ENCODE measurements around the gene UNC119.

GRCh38 chr17:28521311-28522085, 30.9 kb downstream of the UNC119 start:
- TF ChIP-seq CTCF (IDR thresholded peaks at IDR 0.05) (no peak), EP300 (IDR thresholded peaks at IDR 0.05) (no peak)

Measured in stomach (tissue), 4 donors.